ENCODE results near the gene PGA4. TPM values are rescaled to one million over a fixed set of nuclear protein-coding genes. Genes with fewer than 3 reads are reported as not detected.
"Not testable (repeated sequence)": the region's sequence is repeated elsewhere in the genome, so short reads cannot be mapped to it uniquely, and the experiment has no call there.

PGA4 gene
- total RNA-seq, 1 donor, result not detected

GRCh38 chr11:61194981-61195695 is 27.0 kb upstream of the PGA4 start:
- no peak overlapping the region for H3K4me3 ChIP-seq (ENCODE audit: low read depth, low read length)
- TF ChIP-seq, protein P1, sequence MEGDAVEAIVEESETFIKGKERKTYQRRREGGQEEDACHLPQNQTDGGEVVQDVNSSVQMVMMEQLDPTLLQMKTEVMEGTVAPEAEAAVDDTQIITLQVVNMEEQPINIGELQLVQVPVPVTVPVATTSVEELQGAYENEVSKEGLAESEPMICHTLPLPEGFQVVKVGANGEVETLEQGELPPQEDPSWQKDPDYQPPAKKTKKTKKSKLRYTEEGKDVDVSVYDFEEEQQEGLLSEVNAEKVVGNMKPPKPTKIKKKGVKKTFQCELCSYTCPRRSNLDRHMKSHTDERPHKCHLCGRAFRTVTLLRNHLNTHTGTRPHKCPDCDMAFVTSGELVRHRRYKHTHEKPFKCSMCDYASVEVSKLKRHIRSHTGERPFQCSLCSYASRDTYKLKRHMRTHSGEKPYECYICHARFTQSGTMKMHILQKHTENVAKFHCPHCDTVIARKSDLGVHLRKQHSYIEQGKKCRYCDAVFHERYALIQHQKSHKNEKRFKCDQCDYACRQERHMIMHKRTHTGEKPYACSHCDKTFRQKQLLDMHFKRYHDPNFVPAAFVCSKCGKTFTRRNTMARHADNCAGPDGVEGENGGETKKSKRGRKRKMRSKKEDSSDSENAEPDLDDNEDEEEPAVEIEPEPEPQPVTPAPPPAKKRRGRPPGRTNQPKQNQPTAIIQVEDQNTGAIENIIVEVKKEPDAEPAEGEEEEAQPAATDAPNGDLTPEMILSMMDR (IDR thresholded peaks at IDR 0.05; ENCODE audit: insufficient read depth, low read depth, low read length), result no peak
- no peak for DNase-seq (ENCODE audit: low read depth)

DNA sequence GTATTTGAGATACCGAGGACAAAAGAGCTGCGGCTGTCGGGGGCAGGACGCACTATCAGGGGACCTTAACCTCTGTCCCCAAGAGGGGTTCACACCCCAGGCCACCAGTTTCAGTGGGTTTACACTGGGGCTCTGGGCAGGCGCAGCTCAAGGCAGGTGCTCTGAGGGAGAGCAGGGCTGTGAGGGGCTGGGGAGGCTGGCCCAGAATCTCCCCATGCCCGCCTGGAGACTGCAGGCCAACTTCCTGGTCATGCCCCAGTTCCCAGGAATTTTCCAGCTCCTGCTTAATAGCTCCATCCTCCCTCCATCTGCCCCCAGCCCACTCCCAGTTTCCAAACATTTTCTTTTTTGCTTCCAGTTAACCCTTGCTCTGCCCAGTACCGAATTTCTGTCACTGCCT is 26.4 kb upstream of the PGA4 start:
- TF ChIP-seq, protein P1 (IDR thresholded peaks at IDR 0.05; ENCODE audit: insufficient read depth, low read depth, low read length), result no peak
- DNase-seq (ENCODE audit: low read depth), result no peak

GRCh38 chr11:61198361-61198760 is 23.8 kb upstream of the PGA4 start:
- no peak overlapping the region for H3K4me3 ChIP-seq (ENCODE audit: low read depth, low read length)
- no peak for DNase-seq (ENCODE audit: low read depth)
- TF ChIP-seq, protein P1 (IDR thresholded peaks at IDR 0.05; ENCODE audit: insufficient read depth, low read depth, low read length), result no peak

More for the DNA sequence above, 26.4 kb upstream of the PGA4 start:
- no peak overlapping the region for H3K4me3 ChIP-seq (ENCODE audit: low read depth, low read length)

DNA sequence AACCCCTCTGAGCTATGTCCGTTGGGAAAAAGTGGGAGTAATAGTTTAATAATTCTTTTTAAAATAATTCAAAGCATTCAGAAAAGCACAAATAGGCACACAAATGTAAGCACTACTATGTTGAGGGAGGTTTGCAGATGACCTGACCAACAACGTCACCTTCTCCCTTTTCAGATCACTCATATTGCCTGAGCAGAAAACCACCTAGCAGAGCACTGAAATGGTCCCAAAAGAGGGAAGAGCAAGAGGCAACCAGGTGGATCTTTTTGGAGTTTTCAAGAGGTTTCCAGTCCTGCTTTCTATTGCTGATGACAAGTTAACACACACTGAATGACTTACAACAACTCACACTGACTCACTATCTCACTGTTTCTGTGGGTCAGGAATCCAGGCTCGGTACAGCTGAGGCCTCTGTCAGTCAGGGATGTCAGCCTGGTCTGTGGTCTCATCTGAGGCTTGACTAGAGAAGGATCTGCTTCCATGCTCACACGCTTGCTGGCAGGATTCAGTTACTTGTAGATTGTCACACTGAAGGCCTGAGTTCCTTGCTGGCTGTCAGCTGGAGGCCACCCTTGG is 23.1 kb upstream of the PGA4 start:
- TF ChIP-seq, protein P1 (IDR thresholded peaks at IDR 0.05; ENCODE audit: insufficient read depth, low read depth, low read length), result no peak
- no peak overlapping the region for H3K4me3 ChIP-seq (ENCODE audit: low read depth, low read length)
- no peak for DNase-seq (ENCODE audit: low read depth)

DNA sequence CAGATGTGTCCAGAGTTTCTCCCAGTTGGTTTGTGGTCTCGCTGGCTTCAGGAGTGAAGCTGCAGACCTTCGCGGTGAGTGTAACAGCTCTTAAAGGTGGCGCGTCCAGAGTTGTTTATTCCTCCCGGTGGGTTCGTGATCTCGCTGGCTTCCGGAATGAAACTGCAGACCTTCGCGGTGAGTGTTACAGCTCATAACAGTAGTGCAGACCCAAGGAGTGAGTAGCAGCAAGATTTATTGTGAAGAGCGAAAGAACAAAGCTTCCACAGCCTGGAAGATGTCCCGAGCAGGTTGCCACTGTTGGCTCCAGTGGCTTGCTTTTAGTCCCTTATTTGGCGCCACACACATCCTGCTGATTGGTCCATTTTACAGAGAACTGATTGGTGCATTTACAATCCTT is 20.7 kb upstream of the PGA4 start:
- H3K4me3 ChIP-seq (ENCODE audit: low read depth, low read length), result no peak overlapping the region
- TF ChIP-seq, protein P1 (IDR thresholded peaks at IDR 0.05; ENCODE audit: insufficient read depth, low read depth, low read length), result no peak
- DNase-seq (ENCODE audit: low read depth), result no peak

GRCh38 chr11:61202950-61203746 is 19.0 kb upstream of the PGA4 start, which contains the start of gene PGA3:
PGA3 (plus strand) TSS chr11:61203515; CDS start chr11:61203565, 50 bp downstream.
- H3K4me3 ChIP-seq (ENCODE audit: low read depth, low read length), result not testable (repeated sequence)

DNA sequence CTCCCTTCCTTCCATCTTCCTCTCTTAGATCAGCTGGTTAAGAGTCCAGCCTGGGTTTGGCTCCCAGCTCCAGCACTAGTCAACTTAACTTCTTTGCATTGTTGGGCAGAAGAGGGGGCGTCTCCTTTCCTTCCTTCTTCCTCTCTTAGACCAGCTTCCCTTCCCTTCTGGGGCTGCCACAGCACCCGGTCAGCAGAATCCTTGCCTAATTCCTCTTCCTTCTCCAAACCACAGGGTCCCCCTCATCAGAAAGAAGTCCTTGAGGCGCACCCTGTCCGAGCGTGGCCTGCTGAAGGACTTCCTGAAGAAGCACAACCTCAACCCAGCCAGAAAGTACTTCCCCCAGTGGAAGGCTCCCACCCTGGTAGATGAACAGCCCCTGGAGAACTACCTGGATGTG is 18.3 kb upstream of the PGA4 start:
- not testable (repeated sequence) for DNase-seq (ENCODE audit: low read depth); H3K4me3 ChIP-seq (ENCODE audit: low read depth, low read length)

More at GRCh38 chr11:61202950-61203746, 19.0 kb upstream of the PGA4 start, which contains the start of gene PGA3:
- DNase-seq (ENCODE audit: low read depth), result not testable (repeated sequence)

DNA sequence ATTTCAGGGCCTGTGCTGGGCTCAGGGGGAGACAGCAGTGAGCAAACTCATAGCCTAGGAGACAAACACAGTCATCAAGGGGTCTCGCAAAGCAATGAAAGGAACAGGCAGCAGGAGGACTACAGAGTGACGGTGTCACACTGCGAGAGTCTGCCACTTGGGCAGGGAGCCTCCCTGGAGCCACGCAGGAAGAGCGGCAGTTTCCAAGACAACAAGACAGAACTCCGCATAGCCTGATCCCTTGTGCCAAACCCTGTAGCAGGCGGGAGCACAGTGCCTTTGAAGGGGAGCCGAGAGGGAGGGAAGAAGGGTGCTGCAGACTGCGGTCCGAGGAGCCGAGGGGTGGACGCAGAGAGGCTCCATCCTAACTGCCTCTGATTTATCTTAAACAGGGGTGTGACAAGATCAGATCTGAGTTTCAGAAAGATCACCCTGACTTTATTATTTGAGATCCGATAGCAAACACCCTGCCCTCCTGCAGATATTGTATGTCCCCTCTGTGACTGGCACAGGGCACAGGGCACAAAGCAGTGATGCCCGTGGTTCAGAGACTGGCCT is 17.6 kb upstream of the PGA4 start:
- H3K4me3 ChIP-seq (ENCODE audit: low read depth, low read length), result not testable (repeated sequence)

DNA sequence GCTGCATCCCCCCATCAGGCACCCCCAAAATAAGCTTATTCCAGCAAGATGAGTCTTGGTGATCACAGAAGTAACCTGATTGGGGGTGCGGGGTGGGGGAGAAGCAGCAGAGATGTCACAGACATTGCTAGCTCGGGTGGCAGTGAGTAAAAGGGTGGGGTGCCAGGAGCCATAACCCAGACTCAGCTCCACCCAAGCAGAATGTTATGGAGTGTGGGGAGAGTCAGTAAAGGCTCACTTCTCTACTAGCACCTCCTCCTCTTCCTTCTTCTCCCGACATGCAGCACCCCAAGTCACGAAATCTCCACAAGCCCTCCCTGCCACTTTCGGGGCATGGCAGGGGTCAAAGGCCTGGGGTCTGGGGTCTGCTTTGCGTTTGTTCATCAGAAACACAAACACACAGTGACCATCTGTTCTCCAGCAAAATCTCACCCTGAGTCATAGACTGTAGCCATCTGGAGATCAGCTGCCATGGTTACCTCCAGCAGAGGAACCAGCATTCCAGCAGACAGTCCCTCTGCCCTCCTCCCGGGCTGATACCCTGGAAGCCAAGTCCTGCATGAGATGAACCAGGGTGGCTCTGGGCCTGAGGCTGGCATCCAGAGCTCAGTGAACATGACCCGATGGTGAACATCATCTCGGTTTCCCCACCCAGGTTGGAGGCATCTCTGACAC is 14.4 kb upstream of the PGA4 start:
- not testable (repeated sequence) for DNase-seq (ENCODE audit: low read depth); H3K4me3 ChIP-seq (ENCODE audit: low read depth, low read length)

More for the DNA sequence above, 17.6 kb upstream of the PGA4 start:
- not testable (repeated sequence) for DNase-seq (ENCODE audit: low read depth)

- not testable (repeated sequence) for H3K4me3 ChIP-seq (ENCODE audit: low read depth, low read length); DNase-seq (ENCODE audit: low read depth)
These were observed 11.5 kb upstream of the PGA4 start for GRCh38 chr11:61210629-61211028.

GRCh38 chr11:61211327-61211952 is 10.7 kb upstream of the PGA4 start:
- H3K4me3 ChIP-seq (ENCODE audit: low read depth, low read length); DNase-seq (ENCODE audit: low read depth): not testable (repeated sequence)
